ENCODE measurements around the gene DEFB129.
"Not testable (repeated sequence)": the region's sequence is repeated elsewhere in the genome, so short reads cannot be mapped to it uniquely, and the experiment has no call there.

DNA sequence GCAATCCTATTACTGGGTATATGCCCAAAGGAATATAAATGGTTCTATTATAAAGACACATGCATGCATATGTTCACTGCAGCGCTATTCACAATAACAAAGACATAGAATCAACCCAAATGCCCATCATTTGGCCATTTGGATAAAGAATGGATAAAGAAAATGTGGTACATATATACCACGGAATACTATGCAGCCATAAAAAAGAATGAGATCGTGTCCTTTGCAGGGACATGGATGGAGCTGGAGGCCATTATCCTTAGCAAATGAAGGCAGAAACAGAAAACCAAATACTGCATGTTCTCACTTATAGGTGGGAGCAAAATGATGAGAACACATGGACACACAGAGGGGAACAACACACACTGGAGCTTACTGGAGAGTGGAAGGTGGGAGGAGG, 1.2 kb upstream of the DEFB129 start:
- TF ChIP-seq CTCF (conservative IDR thresholded peaks at IDR 0.05); ZFX (IDR thresholded peaks at IDR 0.05): not testable (repeated sequence)
